SK-N-SH (cell line): ENCODE measurements around the gene NUCB1.

Experiments used
- NFIC ChIP-seq: IDR thresholded peaks from 2 replicates; pipeline ENCODE4 v1.4.0; 2012; ENCODE audit warnings: borderline replicate concordance
- TCF12 ChIP-seq: IDR thresholded peaks from 2 replicates; pipeline ENCODE4 v1.4.0; 2012
- TF ChIP-seq, protein P1 (sequence below): IDR thresholded peaks from 2 replicates; pipeline ENCODE4 v1.4.0; 2012; ENCODE audit warnings: low read depth
- TF ChIP-seq, protein P2 (sequence below): fragments of 150-350 bp; IDR thresholded peaks from 2 replicates; pipeline ENCODE4 v1.6.1; 2017; ENCODE audit warnings: antibody characterized with exemption, low read length, low read depth, borderline replicate concordance
- TF ChIP-seq, protein P3 (sequence below): fragments of 200-600 bp; sonication (generic); IDR thresholded peaks from 2 replicates; pipeline ENCODE4 v1.6.1; 2017; ENCODE audit warnings: antibody characterized with exemption, mild to moderate bottlenecking, moderate library complexity

- TF ChIP-seq, protein P1, sequence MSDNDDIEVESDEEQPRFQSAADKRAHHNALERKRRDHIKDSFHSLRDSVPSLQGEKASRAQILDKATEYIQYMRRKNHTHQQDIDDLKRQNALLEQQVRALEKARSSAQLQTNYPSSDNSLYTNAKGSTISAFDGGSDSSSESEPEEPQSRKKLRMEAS: peak; percentile 31; the same call in 1 of the 2 replicates
- TF ChIP-seq TCF12 (no peak), NFIC (no peak)
- TF ChIP-seq, protein P2, sequence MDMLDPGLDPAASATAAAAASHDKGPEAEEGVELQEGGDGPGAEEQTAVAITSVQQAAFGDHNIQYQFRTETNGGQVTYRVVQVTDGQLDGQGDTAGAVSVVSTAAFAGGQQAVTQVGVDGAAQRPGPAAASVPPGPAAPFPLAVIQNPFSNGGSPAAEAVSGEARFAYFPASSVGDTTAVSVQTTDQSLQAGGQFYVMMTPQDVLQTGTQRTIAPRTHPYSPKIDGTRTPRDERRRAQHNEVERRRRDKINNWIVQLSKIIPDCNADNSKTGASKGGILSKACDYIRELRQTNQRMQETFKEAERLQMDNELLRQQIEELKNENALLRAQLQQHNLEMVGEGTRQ: no peak
- TF ChIP-seq, protein P3, sequence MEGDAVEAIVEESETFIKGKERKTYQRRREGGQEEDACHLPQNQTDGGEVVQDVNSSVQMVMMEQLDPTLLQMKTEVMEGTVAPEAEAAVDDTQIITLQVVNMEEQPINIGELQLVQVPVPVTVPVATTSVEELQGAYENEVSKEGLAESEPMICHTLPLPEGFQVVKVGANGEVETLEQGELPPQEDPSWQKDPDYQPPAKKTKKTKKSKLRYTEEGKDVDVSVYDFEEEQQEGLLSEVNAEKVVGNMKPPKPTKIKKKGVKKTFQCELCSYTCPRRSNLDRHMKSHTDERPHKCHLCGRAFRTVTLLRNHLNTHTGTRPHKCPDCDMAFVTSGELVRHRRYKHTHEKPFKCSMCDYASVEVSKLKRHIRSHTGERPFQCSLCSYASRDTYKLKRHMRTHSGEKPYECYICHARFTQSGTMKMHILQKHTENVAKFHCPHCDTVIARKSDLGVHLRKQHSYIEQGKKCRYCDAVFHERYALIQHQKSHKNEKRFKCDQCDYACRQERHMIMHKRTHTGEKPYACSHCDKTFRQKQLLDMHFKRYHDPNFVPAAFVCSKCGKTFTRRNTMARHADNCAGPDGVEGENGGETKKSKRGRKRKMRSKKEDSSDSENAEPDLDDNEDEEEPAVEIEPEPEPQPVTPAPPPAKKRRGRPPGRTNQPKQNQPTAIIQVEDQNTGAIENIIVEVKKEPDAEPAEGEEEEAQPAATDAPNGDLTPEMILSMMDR: no peak
Observed at GRCh38 chr19:48965806-48966540, 65.9 kb downstream of the NUCB1 start.
